HPDE6-E6E7 (cell line): ENCODE data around the gene FRYL.
A peak's percentile ranks its signal among the peaks of the same experiment; 100 is the strongest.
"Not testable (repeated sequence)": the region's sequence is repeated elsewhere in the genome, so short reads cannot be mapped to it uniquely, and the experiment has no call there.

ENCODE experiments used
- DNase-seq: peaks from one replicate; pipeline ENCODE4 v3.0.0; 2011; ENCODE audit warnings: missing footprints; ENCODE audit errors: extremely low spot score

The FRYL gene

GRCh38 chr4:48779998-48780864 is at the start of gene FRYL:
Gene FRYL (minus strand): TSS chr4:48780279. CDS start chr4:48634410, 145,869 bp downstream.
- peak; percentile 93 for DNase-seq

GRCh38 chr4:48827622-48828021 is 47.5 kb upstream of the FRYL start:
- DNase-seq: no peak

- not testable (repeated sequence) for DNase-seq
These were observed 41.4 kb upstream of the FRYL start for GRCh38 chr4:48821431-48821830.

- no peak for DNase-seq
These were observed 36.9 kb upstream of the FRYL start for GRCh38 chr4:48816971-48817370.

GRCh38 chr4:48816297-48816696 is 36.2 kb upstream of the FRYL start:
- not testable (repeated sequence) for DNase-seq

- DNase-seq: no peak
These were observed 35.4 kb upstream of the FRYL start for GRCh38 chr4:48815483-48815882.

- DNase-seq: no peak
These were observed 33.9 kb upstream of the FRYL start for GRCh38 chr4:48813964-48814363.

- no peak for DNase-seq
These were observed 32.8 kb upstream of the FRYL start for GRCh38 chr4:48812866-48813265.

GRCh38 chr4:48804584-48805301 is 24.7 kb upstream of the FRYL start:
- DNase-seq: no peak

- no peak for DNase-seq
These were observed 21.1 kb upstream of the FRYL start for GRCh38 chr4:48801016-48801715.

- not testable (repeated sequence) for DNase-seq
These were observed 20.1 kb upstream of the FRYL start for GRCh38 chr4:48800155-48800554.

- no peak for DNase-seq
These were observed 19.1 kb upstream of the FRYL start for GRCh38 chr4:48799157-48799556.

- DNase-seq: no peak
These were observed 18.0 kb upstream of the FRYL start for GRCh38 chr4:48798117-48798516.

- DNase-seq: no peak
These were observed 17.0 kb upstream of the FRYL start for GRCh38 chr4:48796927-48797679.

- DNase-seq: no peak
These were observed 16.3 kb upstream of the FRYL start for GRCh38 chr4:48796191-48796926.

- DNase-seq: no peak
These were observed 15.0 kb upstream of the FRYL start for GRCh38 chr4:48795108-48795507.

- DNase-seq: no peak
These were observed 12.4 kb upstream of the FRYL start for GRCh38 chr4:48792348-48793006.

GRCh38 chr4:48791313-48791712 is 11.2 kb upstream of the FRYL start:
- no peak for DNase-seq

- no peak for DNase-seq
These were observed 10.5 kb upstream of the FRYL start for GRCh38 chr4:48790561-48790960.

GRCh38 chr4:48787056-48787455 is 7.0 kb upstream of the FRYL start:
- no peak for DNase-seq
